ACC112 (cell line): ENCODE results near the gene ARL10.

Source experiments
- H2AFZ ChIP-seq: fragments of 200-600 bp; sonication (generic); one replicate; pipeline ENCODE4 v1.6.0; 2017; ENCODE audit warnings: antibody characterized with exemption, low read length; ENCODE audit not compliant: unreplicated experiment
- H3K27ac ChIP-seq: fragments of 200-600 bp; sonication (generic); 2 replicates; pipeline ENCODE4 v1.5.1; 2014; ENCODE audit warnings: low read depth, mild to moderate bottlenecking, antibody characterized with exemption, low read length, moderate library complexity
- H3K27me3 ChIP-seq: fragments of 200-600 bp; sonication (generic); 2 replicates; pipeline ENCODE4 v1.6.1; 2014; ENCODE audit warnings: mild to moderate bottlenecking, antibody characterized with exemption, low read length, moderate library complexity, mixed read lengths; ENCODE audit not compliant: insufficient read depth
- H3K36me3 ChIP-seq: fragments of 200-600 bp; sonication (generic); 2 replicates; pipeline ENCODE4 v1.6.1; 2016; ENCODE audit warnings: mild to moderate bottlenecking, antibody characterized with exemption, low read length, moderate library complexity, mixed read lengths; ENCODE audit not compliant: insufficient read depth
- H3K4me1 ChIP-seq: fragments of 200-600 bp; sonication (generic); one replicate; pipeline ENCODE4 v1.6.1; 2016; ENCODE audit warnings: low read length, mixed read lengths; ENCODE audit not compliant: insufficient read depth, unreplicated experiment, control insufficient read depth
- H3K4me3 ChIP-seq: fragments of 200-600 bp; sonication (generic); 2 replicates; pipeline ENCODE4 v1.5.1; 2014; ENCODE audit warnings: mild to moderate bottlenecking, low read depth, low read length
- H3K79me2 ChIP-seq: fragments of 200-600 bp; sonication (generic); one replicate; pipeline ENCODE4 v1.6.0; 2016; ENCODE audit warnings: low read length; ENCODE audit not compliant: control insufficient read depth, unreplicated experiment, insufficient read depth

The ARL10 gene

DNA sequence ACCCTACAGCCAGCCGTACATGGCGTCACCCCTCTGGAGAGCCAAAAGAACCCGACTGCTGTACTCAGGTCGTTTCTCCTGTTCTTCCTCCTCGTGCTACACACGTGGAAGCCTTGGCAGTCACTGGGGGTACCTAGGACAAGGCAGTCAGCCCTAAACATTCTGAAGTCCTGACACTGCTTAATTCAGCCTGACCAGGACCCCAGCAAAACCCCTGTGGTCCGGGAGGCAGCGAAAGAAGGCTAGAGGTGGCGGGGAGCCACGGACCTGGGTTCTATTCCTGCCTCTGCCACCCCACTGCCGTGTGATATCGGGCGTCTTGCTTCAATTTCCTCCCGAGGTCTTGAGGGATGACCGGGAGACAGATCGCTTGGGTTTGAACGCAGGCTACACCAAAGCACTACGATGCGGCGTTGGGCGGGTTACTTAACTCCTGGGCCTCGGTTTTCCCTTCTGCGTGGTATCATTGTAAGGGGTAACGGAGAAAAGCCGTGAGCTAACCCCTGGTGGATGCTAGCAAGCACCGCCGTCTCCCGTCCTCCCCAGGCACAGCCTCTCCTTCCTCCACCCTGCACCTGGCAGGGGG lies 429 bp upstream of the ARL10 start:
- Histone ChIP-seq H3K27ac (no peak overlapping the region), H2AFZ (peak overlapping the region; percentile 94), H3K4me1 (peaks cover 11% of the 10 kb centered on the region), H3K27me3 (no peaks in the 10 kb centered on the region), H3K4me3 (peak overlapping the region; percentile 93), H3K79me2 (peaks cover 29% of the 10 kb centered on the region), H3K36me3 (peaks cover under 1% of the 10 kb centered on the region; the same call in 1 of the 2 replicates)

DNA sequence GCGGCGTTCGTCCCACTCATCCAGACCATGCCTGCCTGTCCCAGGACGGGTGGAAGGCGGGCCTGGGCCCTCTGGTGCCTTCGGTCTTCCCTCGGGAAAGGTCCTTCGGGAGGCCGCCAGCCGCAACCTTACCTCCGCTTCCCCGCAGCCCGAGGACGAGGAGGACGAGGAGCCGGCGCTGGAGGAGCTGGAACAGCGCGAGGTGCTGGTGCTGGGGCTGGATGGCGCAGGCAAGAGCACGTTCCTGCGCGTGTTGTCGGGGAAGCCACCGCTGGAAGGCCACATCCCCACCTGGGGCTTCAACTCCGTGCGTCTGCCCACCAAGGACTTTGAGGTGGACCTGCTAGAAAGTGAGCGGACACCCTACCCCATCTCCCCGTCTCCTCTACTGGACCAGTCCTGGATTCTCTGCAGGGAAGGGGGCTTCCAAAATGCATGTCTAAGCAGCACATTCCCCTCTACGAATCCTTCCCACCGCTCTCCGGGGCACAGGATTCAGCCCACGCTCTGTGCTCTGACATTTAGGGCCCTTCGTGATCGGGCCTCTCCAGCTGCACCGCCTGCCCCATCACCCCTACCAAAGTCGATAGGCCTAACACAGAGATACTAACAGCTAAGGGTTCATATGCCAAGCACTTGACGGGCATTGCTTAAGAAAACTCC lies 1.1 kb downstream of the ARL10 start:
- peaks cover 11% of the 10 kb centered on the region for H3K4me1 ChIP-seq
- no peak overlapping the region for H3K27ac ChIP-seq
- H3K79me2 ChIP-seq: peaks cover 16% of the 10 kb centered on the region
- peak overlapping the region; percentile 90 for H2AFZ ChIP-seq
- no peaks in the 10 kb centered on the region for H3K27me3 ChIP-seq
- peak overlapping the region; percentile 93 for H3K4me3 ChIP-seq
- peaks cover 5% of the 10 kb centered on the region; the same call in 1 of the 2 replicates for H3K36me3 ChIP-seq

DNA sequence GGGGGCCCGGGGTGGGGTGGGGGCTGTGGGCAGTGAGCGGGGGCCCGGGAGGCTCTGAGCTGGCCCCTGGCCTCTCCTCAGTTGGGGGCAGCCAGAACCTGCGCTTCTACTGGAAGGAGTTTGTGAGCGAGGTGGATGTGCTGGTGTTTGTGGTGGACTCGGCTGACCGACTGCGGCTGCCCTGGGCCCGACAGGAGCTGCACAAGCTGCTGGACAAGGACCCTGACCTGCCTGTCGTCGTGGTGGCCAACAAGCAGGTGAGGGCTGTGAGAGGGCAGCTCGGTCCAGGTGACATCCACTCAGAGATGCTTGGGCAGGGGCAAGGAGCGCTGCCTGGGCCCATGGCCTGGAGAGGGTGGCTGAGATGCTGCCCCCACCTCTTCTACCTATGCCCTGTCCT lies 3.4 kb downstream of the ARL10 start:
- peaks cover 11% of the 10 kb centered on the region for H3K4me1 ChIP-seq
- peaks cover 5% of the 10 kb centered on the region; the same call in 1 of the 2 replicates for H3K36me3 ChIP-seq
- H2AFZ ChIP-seq: no peak overlapping the region
- H3K27me3 ChIP-seq: no peaks in the 10 kb centered on the region
- H3K27ac ChIP-seq: no peak overlapping the region
- H3K4me3 ChIP-seq: no peak overlapping the region
- H3K79me2 ChIP-seq: peaks cover 14% of the 10 kb centered on the region

DNA sequence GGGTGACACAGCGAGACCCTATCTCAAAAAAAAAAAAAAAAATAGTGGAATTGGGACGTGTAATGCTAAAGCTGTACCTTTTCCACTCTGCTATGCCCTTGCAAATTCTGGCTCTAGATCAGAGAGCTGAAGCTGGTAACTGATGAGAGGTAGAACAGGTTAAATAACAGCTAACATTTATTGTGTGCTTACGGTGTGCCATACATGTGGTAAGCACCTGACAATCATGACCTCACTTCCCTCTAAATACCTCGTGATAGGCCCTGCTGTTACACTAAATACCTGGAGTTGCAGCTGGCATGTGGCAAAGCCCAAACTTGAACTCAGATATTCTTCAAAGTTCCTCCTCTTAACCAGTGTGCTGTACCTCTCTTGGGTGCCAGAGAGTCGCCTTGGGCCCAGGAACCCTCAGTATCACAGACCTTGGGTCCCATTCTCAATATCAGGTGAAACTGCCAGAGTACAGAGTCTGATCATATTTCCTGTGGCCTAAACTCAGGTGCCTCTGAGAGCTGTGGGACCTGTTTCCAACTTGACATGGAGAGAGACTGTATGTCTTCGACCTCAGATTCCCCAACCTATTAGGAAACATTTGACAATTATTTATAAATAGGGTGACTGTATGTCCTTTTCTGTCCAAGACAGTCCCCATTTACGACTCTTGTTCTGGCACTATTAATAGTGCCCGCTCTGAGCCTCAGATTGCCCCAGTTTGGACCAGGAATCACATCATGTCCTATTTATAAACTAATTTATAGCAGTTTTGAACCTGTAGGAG lies 4.8 kb downstream of the ARL10 start:
- H3K27me3 ChIP-seq: no peaks in the 10 kb centered on the region
- H2AFZ ChIP-seq: no peak overlapping the region
- no peak overlapping the region for H3K27ac ChIP-seq
- H3K4me3 ChIP-seq: no peak overlapping the region
- H3K36me3 ChIP-seq: peaks cover 9% of the 10 kb centered on the region; the same call in 1 of the 2 replicates
- H3K4me1 ChIP-seq: peaks cover 11% of the 10 kb centered on the region
- H3K79me2 ChIP-seq: peaks cover 14% of the 10 kb centered on the region

- H3K4me3 ChIP-seq: no peak overlapping the region
- H3K27ac ChIP-seq: no peak overlapping the region
- H3K4me1 ChIP-seq: peaks cover 11% of the 10 kb centered on the region
- H3K27me3 ChIP-seq: no peaks in the 10 kb centered on the region
- H2AFZ ChIP-seq: no peak overlapping the region
- H3K79me2 ChIP-seq: peaks cover 5% of the 10 kb centered on the region
- H3K36me3 ChIP-seq: peaks cover 9% of the 10 kb centered on the region; the same call in 1 of the 2 replicates
These were observed 6.6 kb downstream of the ARL10 start for GRCh38 chr5:176371621-176372539.

- Histone ChIP-seq H3K4me1 (no peaks in the 10 kb centered on the region), H3K4me3 (no peak overlapping the region), H2AFZ (no peak overlapping the region), H3K79me2 (no peaks in the 10 kb centered on the region), H3K36me3 (peaks cover 9% of the 10 kb centered on the region; the same call in 1 of the 2 replicates), H3K27ac (no peak overlapping the region), H3K27me3 (no peaks in the 10 kb centered on the region)
These were observed 8.0 kb downstream of the ARL10 start for GRCh38 chr5:176373100-176373818.

GRCh38 chr5:176379881-176380280 lies 14.6 kb downstream of the ARL10 start:
- H3K27ac ChIP-seq: no peak overlapping the region
- peaks cover 7% of the 10 kb centered on the region; the same call in 1 of the 2 replicates for H3K36me3 ChIP-seq
- no peak overlapping the region for H2AFZ ChIP-seq
- H3K4me1 ChIP-seq: no peaks in the 10 kb centered on the region
- no peak overlapping the region for H3K4me3 ChIP-seq
- H3K27me3 ChIP-seq: no peaks in the 10 kb centered on the region
- no peaks in the 10 kb centered on the region for H3K79me2 ChIP-seq

DNA sequence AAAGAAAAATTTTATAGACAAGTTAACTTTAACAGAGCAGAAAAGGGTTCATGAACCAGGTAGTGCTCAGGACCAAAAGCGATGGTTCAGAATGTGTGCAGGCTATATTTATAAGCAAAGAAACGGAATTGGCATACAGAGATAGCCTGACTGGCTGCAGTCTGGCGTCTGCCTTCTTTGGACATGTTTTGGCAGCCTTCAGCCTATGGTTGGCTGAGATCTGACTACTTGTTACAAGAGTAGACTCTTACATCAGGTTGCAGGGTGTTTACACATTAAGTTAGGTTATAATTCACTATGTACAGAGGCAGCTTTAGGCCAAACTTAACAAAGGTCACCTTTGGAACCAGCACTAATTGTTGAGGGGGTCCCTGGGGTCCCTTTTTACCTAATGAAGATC lies 16.1 kb downstream of the ARL10 start:
- Histone ChIP-seq H3K27me3 (no peaks in the 10 kb centered on the region), H3K79me2 (peaks cover 12% of the 10 kb centered on the region), H3K36me3 (peaks cover 12% of the 10 kb centered on the region; the same call in 1 of the 2 replicates), H3K4me1 (peaks cover 5% of the 10 kb centered on the region), H3K4me3 (no peak overlapping the region), H3K27ac (no peak overlapping the region), H2AFZ (no peak overlapping the region)

DNA sequence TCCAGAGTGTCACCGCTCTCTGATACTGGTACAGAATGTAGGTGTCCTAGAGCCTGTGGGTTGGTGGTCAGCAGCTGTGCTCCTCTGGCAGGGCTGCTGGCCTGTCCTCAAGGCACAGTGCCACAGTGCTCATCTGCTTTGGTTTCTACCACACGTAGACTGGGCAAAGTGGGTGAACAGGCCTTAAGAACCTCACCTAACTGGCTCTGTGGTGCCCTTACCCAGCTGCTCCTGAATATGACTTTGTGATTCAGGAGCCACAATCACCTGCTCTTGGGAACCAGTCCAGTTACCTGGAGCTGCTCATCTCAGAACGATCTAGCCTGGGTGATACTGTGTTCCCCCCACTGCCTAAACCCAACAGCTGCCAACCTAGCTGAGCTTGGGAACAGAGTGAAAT lies 16.7 kb downstream of the ARL10 start:
- Histone ChIP-seq H3K27ac (no peak overlapping the region), H2AFZ (no peak overlapping the region), H3K79me2 (peaks cover 18% of the 10 kb centered on the region), H3K4me3 (no peak overlapping the region), H3K36me3 (peaks cover 12% of the 10 kb centered on the region; the same call in 1 of the 2 replicates), H3K27me3 (no peaks in the 10 kb centered on the region), H3K4me1 (peaks cover 10% of the 10 kb centered on the region)
